GM19023 (cell line): Measurements from ENCODE around the gene MBD3.

Experiments
- ATAC-seq: cut with Tn5 transposase; IDR thresholded peaks from one replicate; pipeline ENCODE4 v1.9.1; 2021; ENCODE audit warnings: mild to moderate bottlenecking, moderate library complexity; ENCODE audit not compliant: unreplicated experiment

The MBD3 gene

GRCh38 chr19:1574354-1575136, 18.1 kb downstream of the MBD3 start:
- no peak for ATAC-seq

- no peak for ATAC-seq
Measured at GRCh38 chr19:1572795-1573194, 19.9 kb downstream of the MBD3 start.

- no peak for ATAC-seq
Measured at GRCh38 chr19:1571358-1571757, 21.3 kb downstream of the MBD3 start.

DNA sequence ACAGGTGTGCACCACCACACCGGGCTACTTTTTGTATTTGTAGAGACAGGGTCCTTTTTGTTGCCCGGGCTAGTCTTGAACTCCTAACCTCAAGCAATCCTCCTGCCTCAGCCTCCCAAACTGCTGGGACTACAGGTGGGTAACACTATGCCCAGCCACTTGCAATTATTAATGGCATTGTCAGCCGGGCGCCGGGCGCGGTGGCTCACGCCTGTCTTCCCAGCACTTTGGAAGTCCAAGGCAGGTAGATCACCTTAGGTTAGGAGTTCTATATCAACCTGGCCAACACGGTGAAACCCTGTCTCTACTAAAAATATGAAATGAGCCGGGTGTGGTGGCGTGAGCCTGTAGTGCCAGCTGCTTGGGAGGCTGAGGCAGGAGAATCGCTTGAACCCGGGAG, 21.8 kb downstream of the MBD3 start:
- ATAC-seq, result no peak

DNA sequence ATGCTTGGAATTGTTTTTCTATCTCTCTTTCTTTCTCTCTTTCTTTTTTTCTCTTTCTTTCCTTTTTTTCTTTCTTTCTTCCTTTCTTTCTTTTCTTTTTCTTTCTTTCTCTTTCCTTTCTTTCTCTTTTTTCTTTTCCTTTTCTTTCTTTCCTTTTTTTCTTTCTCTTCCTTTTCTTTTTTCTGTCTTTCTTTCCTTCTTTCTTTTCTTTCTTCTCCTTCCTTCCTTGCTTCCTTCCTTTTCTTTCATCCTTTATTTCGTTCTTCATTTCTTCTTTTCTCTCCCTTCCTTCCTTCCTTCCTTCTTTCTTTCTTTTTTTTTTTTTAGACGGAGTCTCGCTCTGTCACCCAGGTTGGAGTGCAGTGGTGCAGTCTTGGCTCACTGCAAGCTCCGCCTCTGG, 22.7 kb downstream of the MBD3 start:
- ATAC-seq, result no peak

DNA sequence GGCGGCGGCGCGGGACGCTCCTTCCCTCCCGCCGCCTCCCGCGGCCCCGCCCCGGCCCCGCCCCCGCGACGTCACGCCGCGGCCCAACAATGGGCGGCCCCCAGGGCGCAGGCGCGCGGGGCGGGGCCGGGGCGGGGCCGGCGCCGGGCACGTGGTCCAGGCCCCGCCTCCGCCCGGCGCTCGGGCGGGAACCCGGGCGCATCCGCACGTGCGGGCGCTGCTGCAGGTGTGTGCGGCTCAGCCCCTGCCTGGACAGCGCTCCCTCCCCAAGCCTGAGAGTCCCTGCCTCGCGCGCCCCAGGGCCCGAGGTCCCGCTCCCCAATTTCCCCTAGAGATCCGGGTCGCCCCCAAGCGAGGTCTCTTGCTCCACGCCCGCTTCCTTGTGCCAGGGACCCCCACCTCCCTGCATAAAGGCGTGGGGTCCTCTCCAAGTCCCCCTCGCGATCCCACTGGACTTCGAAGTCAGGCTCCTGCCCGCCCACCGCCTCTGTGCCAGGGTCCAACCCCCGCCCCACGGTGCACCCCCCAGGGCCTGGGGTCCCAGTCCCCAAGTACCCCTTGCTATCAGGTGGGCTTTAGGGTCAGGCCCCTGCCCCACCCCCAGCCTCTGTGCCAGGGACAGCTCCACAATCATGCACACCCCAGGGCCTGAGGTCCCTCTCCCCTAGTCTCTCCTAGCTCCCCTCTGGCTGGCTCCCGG, 24.2 kb downstream of the MBD3 start, which contains the start of gene MEX3D:
MEX3D (minus strand) TSS at position 6 of the 700 bp plus-strand sequence. CDS start 267 bp downstream, outside the sequence.
- peak; percentile 65 for ATAC-seq

DNA sequence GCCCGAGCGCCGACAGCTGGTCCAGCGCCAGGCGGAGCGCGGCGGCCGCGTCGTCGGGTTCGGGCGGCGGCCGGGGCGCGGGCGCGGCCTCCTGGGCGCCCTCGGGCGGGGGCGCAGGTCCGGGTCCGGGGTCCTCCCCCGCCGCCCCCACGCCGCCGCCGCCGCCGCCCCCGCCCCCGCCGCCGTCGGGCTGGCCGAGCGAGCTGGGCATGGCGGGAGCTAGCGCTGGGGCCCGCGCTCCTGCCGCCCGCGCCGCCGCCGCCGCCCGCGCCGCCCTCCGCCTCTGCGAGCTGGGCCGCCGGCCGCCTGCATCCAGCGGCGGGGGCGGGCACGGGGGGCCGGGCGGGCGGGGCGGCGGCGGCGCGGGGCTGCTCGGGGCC, 24.8 kb downstream of the MBD3 start:
- no peak for ATAC-seq

- no peak for ATAC-seq
Measured at GRCh38 chr19:1567116-1567847, 25.4 kb downstream of the MBD3 start.

DNA sequence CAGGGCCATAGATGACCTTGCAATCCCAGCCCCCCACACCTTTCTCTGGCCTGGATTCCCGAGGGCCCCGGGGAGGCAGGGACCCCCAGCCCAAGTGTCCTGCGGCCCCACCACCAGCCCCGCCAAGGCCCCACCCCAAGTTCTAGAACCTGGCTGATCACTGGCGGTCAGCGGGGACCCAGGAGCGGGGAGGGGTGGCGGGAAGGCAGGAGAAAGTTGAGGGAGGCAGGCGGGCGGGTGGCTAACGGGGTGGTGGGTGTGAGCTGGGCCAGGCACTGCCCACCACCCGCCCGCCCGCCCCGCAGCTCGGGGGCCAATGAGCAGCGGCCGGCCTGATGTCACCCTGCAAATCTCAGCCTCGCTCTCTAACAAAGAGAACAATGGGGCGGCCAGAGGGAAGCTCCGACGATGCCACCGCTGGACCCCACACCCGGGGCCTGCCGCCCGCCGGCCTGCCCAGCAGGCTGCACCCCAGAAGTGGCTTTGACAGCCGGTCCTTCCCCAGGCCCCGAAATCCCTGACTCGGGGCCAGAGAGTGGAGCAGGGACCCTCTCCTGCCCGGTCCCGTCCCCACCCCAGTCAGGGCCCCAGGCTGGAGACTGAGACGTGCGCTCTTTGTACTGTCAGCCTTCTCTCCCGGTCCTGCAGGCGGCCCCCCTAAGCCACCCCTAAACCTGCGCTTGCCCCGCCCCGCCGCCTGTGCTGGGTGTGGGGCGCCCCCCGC, 26.1 kb downstream of the MBD3 start:
- ATAC-seq, result no peak

GRCh38 chr19:1563251-1563650, 29.4 kb downstream of the MBD3 start:
- no peak for ATAC-seq

DNA sequence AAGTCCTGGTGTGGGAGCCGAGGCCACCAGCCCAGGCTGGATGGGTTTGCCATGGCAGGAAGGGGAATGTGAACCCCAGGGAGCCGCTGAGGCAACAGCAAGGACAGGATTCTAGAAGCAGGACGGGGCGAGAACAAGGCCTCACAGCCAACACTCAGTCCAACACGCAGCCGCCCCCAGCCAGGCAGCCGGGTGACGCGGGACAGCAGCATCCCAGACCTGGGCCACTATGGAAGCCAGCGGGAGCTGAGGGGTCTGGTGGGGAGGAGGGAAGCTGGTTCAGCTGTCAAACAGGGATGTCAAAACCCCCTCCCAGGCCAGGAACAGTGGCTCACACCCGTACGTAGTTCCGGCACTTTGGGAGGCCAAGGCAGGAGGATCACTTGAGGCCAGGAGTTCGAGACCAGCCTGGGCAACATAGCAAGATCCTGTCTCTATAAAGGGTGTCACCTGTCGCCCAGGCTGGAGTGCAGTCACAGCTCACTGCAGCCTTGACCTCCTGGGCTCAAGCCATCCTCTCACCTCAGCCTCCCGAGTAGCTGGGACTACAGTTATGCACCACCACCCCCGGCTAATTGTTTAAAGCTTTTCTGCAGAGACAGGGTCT, 31.3 kb downstream of the MBD3 start:
- no peak for ATAC-seq

- ATAC-seq, result no peak
Measured at GRCh38 chr19:1560286-1560882, 32.3 kb downstream of the MBD3 start.

DNA sequence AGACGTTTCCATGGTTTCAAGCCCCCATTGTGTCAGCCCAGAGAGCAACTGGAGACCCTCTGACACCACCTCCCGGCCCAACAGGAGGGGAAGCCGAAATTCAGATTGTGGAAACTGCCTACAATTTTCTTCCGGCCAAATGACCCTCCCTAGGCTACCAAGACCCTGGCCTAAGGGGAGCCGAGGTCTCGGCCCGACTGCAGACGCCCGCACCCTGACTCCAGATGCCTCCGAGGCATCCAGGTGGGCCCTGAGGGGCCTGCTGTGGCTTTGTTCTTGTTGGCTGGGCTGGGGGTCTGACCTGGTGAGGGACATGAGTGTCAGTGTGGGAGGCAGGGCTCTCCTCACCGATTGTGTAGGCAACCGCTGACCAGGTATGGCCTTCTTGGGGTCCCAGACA, 34.1 kb downstream of the MBD3 start:
- no peak for ATAC-seq

GRCh38 chr19:1556390-1557070, 36.1 kb downstream of the MBD3 start:
- no peak for ATAC-seq

GRCh38 chr19:1555487-1556389, 36.9 kb downstream of the MBD3 start:
- ATAC-seq, result no peak

GRCh38 chr19:1554968-1555367, 37.7 kb downstream of the MBD3 start:
- no peak for ATAC-seq

GRCh38 chr19:1553415-1553814, 39.2 kb downstream of the MBD3 start:
- ATAC-seq, result no peak
